22Rv1 (cell line): ENCODE data around the gene ARFGAP1.

Experiments
- ZFX ChIP-seq: fragments of 450-650 bp; IDR thresholded peaks from 2 replicates; pipeline ENCODE4 v1.6.1; 2017; ENCODE audit warnings: antibody characterized with exemption, borderline replicate concordance
- TF ChIP-seq, protein P1 (sequence below): fragments of 450-650 bp; IDR thresholded peaks from 2 replicates; pipeline ENCODE4 v1.5.1; 2017; ENCODE audit warnings: mild to moderate bottlenecking

DNA sequence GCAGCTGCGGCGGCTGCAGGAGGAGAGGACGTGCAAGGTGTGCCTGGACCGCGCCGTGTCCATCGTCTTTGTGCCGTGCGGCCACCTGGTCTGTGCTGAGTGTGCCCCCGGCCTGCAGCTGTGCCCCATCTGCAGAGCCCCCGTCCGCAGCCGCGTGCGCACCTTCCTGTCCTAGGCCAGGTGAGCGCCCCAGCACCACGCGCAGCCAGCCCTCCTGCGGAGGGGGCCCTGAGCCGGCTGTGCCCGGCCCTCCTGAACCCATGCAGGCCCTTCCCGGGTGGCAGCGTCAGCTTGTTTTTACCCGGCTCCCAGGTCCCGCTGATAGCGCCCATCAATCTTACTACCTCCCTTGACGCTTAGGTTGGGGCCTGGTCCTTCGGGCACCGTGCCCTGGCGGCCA is 33.2 kb upstream of the ARFGAP1 start:
- TF ChIP-seq, protein P1, sequence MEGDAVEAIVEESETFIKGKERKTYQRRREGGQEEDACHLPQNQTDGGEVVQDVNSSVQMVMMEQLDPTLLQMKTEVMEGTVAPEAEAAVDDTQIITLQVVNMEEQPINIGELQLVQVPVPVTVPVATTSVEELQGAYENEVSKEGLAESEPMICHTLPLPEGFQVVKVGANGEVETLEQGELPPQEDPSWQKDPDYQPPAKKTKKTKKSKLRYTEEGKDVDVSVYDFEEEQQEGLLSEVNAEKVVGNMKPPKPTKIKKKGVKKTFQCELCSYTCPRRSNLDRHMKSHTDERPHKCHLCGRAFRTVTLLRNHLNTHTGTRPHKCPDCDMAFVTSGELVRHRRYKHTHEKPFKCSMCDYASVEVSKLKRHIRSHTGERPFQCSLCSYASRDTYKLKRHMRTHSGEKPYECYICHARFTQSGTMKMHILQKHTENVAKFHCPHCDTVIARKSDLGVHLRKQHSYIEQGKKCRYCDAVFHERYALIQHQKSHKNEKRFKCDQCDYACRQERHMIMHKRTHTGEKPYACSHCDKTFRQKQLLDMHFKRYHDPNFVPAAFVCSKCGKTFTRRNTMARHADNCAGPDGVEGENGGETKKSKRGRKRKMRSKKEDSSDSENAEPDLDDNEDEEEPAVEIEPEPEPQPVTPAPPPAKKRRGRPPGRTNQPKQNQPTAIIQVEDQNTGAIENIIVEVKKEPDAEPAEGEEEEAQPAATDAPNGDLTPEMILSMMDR, result no peak
- TF ChIP-seq ZFX, result no peak
